GM12892 (cell line): ENCODE data around the gene ADAMTSL4.

Source experiments
- POLR2A ChIP-seq: IDR thresholded peaks from 2 replicates; pipeline ENCODE4 v1.6.1; 2011; ENCODE audit warnings: low read depth, low read length, control low read depth
- POLR2AphosphoS5 ChIP-seq: IDR thresholded peaks from 2 replicates; pipeline ENCODE4 v1.6.1; 2011; ENCODE audit warnings: low read depth, low read length, control low read depth
- TAF1 ChIP-seq: IDR thresholded peaks from 2 replicates; pipeline ENCODE4 v1.6.1; 2011; ENCODE audit warnings: low read depth, mild to moderate bottlenecking, control low read depth, low read length, borderline replicate concordance

DNA sequence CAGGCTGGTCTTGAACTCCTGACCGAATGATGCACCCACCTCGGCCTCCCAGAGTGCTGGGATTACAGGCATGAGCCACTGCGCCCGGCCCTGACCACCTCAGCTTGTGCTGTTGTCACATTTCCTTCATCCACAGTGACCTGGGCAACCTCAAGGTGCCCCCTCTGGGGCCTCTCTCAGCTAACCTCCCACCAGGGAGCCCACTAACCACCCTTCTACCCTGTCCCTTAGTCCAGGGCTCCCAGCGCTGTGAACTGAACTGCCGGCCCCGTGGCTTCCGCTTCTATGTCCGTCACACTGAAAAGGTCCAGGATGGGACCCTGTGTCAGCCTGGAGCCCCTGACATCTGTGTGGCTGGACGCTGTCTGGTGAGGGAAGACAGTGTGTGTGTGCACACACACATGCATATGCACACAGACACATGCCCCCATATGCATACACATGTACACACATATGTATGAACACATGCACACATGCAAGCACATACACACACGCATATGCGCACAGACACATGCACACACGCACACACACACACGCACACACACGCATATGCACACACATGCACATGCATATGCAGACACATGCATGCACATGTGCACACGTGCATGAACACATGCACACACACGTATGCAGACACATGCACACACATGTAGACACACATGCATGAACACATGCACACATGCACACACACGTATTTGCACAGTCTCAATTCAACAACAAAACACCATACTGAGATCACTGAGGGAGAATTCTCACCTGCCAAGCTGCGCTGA lies 6.2 kb downstream of the ADAMTSL4 start:
- TF ChIP-seq TAF1, result no peak
- TF ChIP-seq POLR2AphosphoS5, result no peak; the same call in 1 of the 2 replicates
- no peak for TF ChIP-seq POLR2A
